Endothelial cell (in vitro differentiated cells): ENCODE data around the gene EDN2. TPM values are rescaled to one million over a fixed set of nuclear protein-coding genes. Genes with fewer than 3 reads are reported as not detected.

Experiments
- DNase-seq: peaks from one replicate; pipeline ENCODE4 v3.0.0; 2021; ENCODE audit warnings: low spot score
- H3K27ac Mint-ChIP-seq: one replicate; pipeline ENCODE4 v1.8.0; 2021; ENCODE audit warnings: mixed read lengths, inconsistent platforms; ENCODE audit not compliant: unreplicated experiment
- H3K27me3 Mint-ChIP-seq: one replicate; pipeline ENCODE4 v1.8.0; 2021; ENCODE audit warnings: mild to moderate bottlenecking, moderate library complexity, mixed read lengths, inconsistent platforms; ENCODE audit not compliant: unreplicated experiment
- H3K36me3 Mint-ChIP-seq: one replicate; pipeline ENCODE4 v1.8.0; 2021; ENCODE audit warnings: mild to moderate bottlenecking, low read depth, mixed read lengths, inconsistent platforms; ENCODE audit not compliant: unreplicated experiment
- H3K4me1 Mint-ChIP-seq: one replicate; pipeline ENCODE4 v1.8.0; 2021; ENCODE audit warnings: mild to moderate bottlenecking, mixed read lengths, inconsistent platforms; ENCODE audit not compliant: unreplicated experiment
- H3K4me3 Mint-ChIP-seq: one replicate; pipeline ENCODE4 v1.8.0; 2021; ENCODE audit warnings: mild to moderate bottlenecking, mixed read lengths, inconsistent platforms; ENCODE audit not compliant: unreplicated experiment
- H3K9me3 Mint-ChIP-seq: one replicate; pipeline ENCODE4 v1.8.0; 2021; ENCODE audit warnings: mixed read lengths, inconsistent platforms; ENCODE audit not compliant: unreplicated experiment
- CTCF ChIP-seq: fragments of 200-600 bp; sonication (generic); IDR thresholded peaks from one replicate; pipeline ENCODE4 v1.5.0; 2021; ENCODE audit warnings: antibody characterized with exemption; ENCODE audit not compliant: unreplicated experiment
- total RNA-seq: library from RNA; stranded (reverse); fragmentation: NEBNext Ultra II Directional; extraction: Animal tissue kit (Norgen Biotek cat#: 25700); gene quantifications from one replicate; pipeline ENCODE4 v1.2.1, GENCODE V29; 2021; ENCODE audit not compliant: unreplicated experiment

Gene EDN2
- total RNA-seq, 1 donor from 2014 or later: 0.21 TPM

GRCh38 chr1:41517062-41517438 is 32.6 kb upstream of the EDN2 start:
- Mint-ChIP-seq H3K4me1 (peaks cover 18% of the 10 kb centered on the region), H3K9me3 (no peaks in the 10 kb centered on the region), H3K36me3 (peaks cover 12% of the 10 kb centered on the region), H3K27me3 (peaks cover 13% of the 10 kb centered on the region), H3K4me3 (no peak overlapping the region), H3K27ac (no peak overlapping the region)
- no peak for TF ChIP-seq CTCF
- DNase-seq: no peak

- H3K27ac Mint-ChIP-seq: no peak overlapping the region
- peak; percentile 96 for DNase-seq
Measured at GRCh38 chr1:41516168-41517061, 31.9 kb upstream of the EDN2 start.

GRCh38 chr1:41515778-41516167 is 31.3 kb upstream of the EDN2 start:
- no peak for TF ChIP-seq CTCF
- no peaks in the 10 kb centered on the region for H3K9me3 Mint-ChIP-seq
- peaks cover 17% of the 10 kb centered on the region for H3K36me3 Mint-ChIP-seq

More at GRCh38 chr1:41516168-41517061, 31.9 kb upstream of the EDN2 start:
- peaks cover 16% of the 10 kb centered on the region for H3K36me3 Mint-ChIP-seq
- peak overlapping the region; percentile 59 for H3K4me3 Mint-ChIP-seq
- H3K9me3 Mint-ChIP-seq: no peaks in the 10 kb centered on the region
- peaks cover 13% of the 10 kb centered on the region for H3K27me3 Mint-ChIP-seq
- H3K4me1 Mint-ChIP-seq: peaks cover 18% of the 10 kb centered on the region
- TF ChIP-seq CTCF: peak; percentile 85

GRCh38 chr1:41515131-41515678 is 30.7 kb upstream of the EDN2 start:
- no peak for TF ChIP-seq CTCF
- Mint-ChIP-seq H3K4me1 (peaks cover 19% of the 10 kb centered on the region), H3K4me3 (no peak overlapping the region), H3K27me3 (peaks cover 14% of the 10 kb centered on the region), H3K9me3 (no peaks in the 10 kb centered on the region), H3K27ac (no peak overlapping the region), H3K36me3 (peaks cover 17% of the 10 kb centered on the region)
- DNase-seq: no peak

More at GRCh38 chr1:41515778-41516167, 31.3 kb upstream of the EDN2 start:
- Mint-ChIP-seq H3K4me3 (no peak overlapping the region), H3K27me3 (peaks cover 15% of the 10 kb centered on the region), H3K4me1 (peaks cover 18% of the 10 kb centered on the region), H3K27ac (no peak overlapping the region)
- no peak for DNase-seq

GRCh38 chr1:41514381-41514780 is 29.9 kb upstream of the EDN2 start:
- Mint-ChIP-seq H3K27me3 (peaks cover 13% of the 10 kb centered on the region), H3K4me3 (no peak overlapping the region), H3K9me3 (no peaks in the 10 kb centered on the region), H3K36me3 (peaks cover 14% of the 10 kb centered on the region), H3K27ac (no peak overlapping the region), H3K4me1 (peaks cover 20% of the 10 kb centered on the region)
- no peak for TF ChIP-seq CTCF
- DNase-seq: no peak
